ENCODE data around the gene NINL. TPM values are rescaled to one million over a fixed set of nuclear protein-coding genes. Genes with fewer than 3 reads are reported as not detected.

NINL gene
- total and polyA plus RNA-seq, 4 donors, result 1.9 to 3.6 (median 2.8) TPM

GRCh38 chr20:25508083-25508770 is 77.1 kb downstream of the NINL start (continued):
- TF ChIP-seq, protein P1, sequence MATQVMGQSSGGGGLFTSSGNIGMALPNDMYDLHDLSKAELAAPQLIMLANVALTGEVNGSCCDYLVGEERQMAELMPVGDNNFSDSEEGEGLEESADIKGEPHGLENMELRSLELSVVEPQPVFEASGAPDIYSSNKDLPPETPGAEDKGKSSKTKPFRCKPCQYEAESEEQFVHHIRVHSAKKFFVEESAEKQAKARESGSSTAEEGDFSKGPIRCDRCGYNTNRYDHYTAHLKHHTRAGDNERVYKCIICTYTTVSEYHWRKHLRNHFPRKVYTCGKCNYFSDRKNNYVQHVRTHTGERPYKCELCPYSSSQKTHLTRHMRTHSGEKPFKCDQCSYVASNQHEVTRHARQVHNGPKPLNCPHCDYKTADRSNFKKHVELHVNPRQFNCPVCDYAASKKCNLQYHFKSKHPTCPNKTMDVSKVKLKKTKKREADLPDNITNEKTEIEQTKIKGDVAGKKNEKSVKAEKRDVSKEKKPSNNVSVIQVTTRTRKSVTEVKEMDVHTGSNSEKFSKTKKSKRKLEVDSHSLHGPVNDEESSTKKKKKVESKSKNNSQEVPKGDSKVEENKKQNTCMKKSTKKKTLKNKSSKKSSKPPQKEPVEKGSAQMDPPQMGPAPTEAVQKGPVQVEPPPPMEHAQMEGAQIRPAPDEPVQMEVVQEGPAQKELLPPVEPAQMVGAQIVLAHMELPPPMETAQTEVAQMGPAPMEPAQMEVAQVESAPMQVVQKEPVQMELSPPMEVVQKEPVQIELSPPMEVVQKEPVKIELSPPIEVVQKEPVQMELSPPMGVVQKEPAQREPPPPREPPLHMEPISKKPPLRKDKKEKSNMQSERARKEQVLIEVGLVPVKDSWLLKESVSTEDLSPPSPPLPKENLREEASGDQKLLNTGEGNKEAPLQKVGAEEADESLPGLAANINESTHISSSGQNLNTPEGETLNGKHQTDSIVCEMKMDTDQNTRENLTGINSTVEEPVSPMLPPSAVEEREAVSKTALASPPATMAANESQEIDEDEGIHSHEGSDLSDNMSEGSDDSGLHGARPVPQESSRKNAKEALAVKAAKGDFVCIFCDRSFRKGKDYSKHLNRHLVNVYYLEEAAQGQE (IDR thresholded peaks at IDR 0.05), result peak; percentile 83
- TF ChIP-seq RXRA (IDR thresholded peaks at IDR 0.05), result peak; percentile 98 to 100

DNA sequence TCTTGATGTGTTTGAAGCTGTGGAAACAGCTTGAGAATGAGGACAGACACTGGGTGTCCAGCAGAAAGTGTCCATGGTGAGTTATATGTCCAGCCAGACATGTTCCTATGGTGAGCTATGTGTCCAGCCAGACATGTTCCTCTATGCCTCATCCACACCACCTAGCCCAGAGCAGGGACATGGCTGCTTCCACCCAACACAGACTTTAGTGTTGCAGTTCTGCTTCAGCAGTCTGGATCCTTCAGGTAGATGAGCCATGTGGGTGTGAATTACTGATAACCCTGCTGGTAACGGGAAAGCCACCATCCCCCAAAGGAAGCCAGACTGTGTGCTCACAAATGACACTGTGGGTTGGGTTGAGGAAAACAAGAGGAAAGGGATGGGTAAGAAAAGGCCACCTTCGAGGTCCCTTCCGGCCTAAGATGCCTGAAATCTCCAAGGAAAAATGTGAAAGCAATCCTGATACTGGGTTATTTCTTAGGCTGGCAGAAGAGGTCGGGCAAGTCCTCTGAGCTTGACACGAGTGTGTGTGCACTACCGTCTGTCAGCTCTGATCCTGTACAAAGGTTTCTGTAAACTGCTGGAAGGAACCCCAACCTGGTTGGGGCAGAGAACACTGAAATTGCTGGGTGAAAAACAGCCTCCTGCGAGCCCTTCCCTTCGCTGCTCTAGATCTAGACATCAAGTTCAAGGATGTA is 77.8 kb downstream of the NINL start:
- H3K9me3 ChIP-seq (ENCODE audit: control insufficient read depth in 4 of 4, low read length in 3 of 4), result no peaks in the 10 kb centered on the region
- H3K9ac ChIP-seq (ENCODE audit: low read depth in 1 of 2, low read length in 2 of 2), result peak overlapping the region; percentile 13 to 45
- H3K27ac ChIP-seq (ENCODE audit: low read depth in 1 of 2, low read length in 2 of 2), result peak overlapping the region; percentile 91 to 99
- 39% methylated on average over 8 of the region's 8 CpGs for WGBS
- H3K36me3 ChIP-seq (ENCODE audit: control insufficient read depth in 4 of 4, insufficient read depth in 3 of 4, low read depth in 1 of 4, low read length in 3 of 4), result peaks cover 0 to 26% (median 15%) of the 10 kb centered on the region in 4 donors
- peaks cover 11 to 27% (median 16%) of the 10 kb centered on the region in 4 donors for H3K4me1 ChIP-seq (ENCODE audit: control insufficient read depth in 4 of 4, insufficient read depth in 4 of 4, low read length in 3 of 4)
- no peak for DNase-seq (ENCODE audit: low spot score)
- peak in 1 of 2 donors; percentile 65 for TF ChIP-seq RAD21 (IDR thresholded peaks at IDR 0.05)
- TF ChIP-seq, protein P1 (IDR thresholded peaks at IDR 0.05), result no peak
- no peak for TF ChIP-seq JUND (IDR thresholded peaks at IDR 0.05)
- TF ChIP-seq, protein P2, sequence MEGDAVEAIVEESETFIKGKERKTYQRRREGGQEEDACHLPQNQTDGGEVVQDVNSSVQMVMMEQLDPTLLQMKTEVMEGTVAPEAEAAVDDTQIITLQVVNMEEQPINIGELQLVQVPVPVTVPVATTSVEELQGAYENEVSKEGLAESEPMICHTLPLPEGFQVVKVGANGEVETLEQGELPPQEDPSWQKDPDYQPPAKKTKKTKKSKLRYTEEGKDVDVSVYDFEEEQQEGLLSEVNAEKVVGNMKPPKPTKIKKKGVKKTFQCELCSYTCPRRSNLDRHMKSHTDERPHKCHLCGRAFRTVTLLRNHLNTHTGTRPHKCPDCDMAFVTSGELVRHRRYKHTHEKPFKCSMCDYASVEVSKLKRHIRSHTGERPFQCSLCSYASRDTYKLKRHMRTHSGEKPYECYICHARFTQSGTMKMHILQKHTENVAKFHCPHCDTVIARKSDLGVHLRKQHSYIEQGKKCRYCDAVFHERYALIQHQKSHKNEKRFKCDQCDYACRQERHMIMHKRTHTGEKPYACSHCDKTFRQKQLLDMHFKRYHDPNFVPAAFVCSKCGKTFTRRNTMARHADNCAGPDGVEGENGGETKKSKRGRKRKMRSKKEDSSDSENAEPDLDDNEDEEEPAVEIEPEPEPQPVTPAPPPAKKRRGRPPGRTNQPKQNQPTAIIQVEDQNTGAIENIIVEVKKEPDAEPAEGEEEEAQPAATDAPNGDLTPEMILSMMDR (IDR thresholded peaks at IDR 0.05; ENCODE audit: low read depth, low read length, missing input control), result peak; percentile 11
- H3K27me3 ChIP-seq (ENCODE audit: control insufficient read depth in 4 of 4, insufficient read depth in 4 of 4, low read length in 3 of 4), result no peaks in the 10 kb centered on the region
- H3K4me3 ChIP-seq (ENCODE audit: low read depth in 1 of 3, low read length in 3 of 3), result no peak overlapping the region

All from liver (tissue), 9 donors.